GM13976 (cell line): ENCODE data around the gene PLOD3.

Experiments used
- DNase-seq: peaks from one replicate; pipeline ENCODE4 v3.0.0; 2012; ENCODE audit warnings: low spot score
- CTCF ChIP-seq: IDR thresholded peaks from 2 replicates; pipeline ENCODE4 v1.5.1; 2012; ENCODE audit warnings: borderline replicate concordance, mild to moderate bottlenecking; ENCODE audit not compliant: insufficient read depth; ENCODE audit errors: extremely low read depth, missing control alignments, control extremely low read depth
- in situ Hi-C: fragments of 300-500 bp; cut with MboI; formaldehyde crosslinking; loops from one replicate; pipeline ENCODE4 v1.12.0; 2022; ENCODE audit warnings: low sequenced_read_pairs, mixed read lengths, inconsistent platforms; ENCODE audit not compliant: unreplicated experiment

PLOD3 gene

GRCh38 chr7:101195884-101196283, 21.5 kb downstream of the PLOD3 start:
- in situ Hi-C loops = loop anchor here (10.0 kb wide), 1 partner anchor 51 kb away; no protein-coding TSS in a partner anchor
- no peak for TF ChIP-seq CTCF
- DNase-seq = no peak

GRCh38 chr7:101189109-101189508, 28.3 kb downstream of the PLOD3 start:
- no peak for DNase-seq
- in situ Hi-C loops = no loop called here
- TF ChIP-seq CTCF = no peak

- DNase-seq = no peak
- TF ChIP-seq CTCF = no peak
- in situ Hi-C loops = no loop called here
Measured at GRCh38 chr7:101186844-101187428, 30.4 kb downstream of the PLOD3 start.

- no peak for DNase-seq
- TF ChIP-seq CTCF = no peak
- in situ Hi-C loops = no loop called here
Measured at GRCh38 chr7:101186194-101186593, 31.2 kb downstream of the PLOD3 start.

GRCh38 chr7:101185258-101185839, 32.0 kb downstream of the PLOD3 start:
- in situ Hi-C loops = no loop called here
- TF ChIP-seq CTCF = no peak
- no peak for DNase-seq

GRCh38 chr7:101180130-101180755, 37.1 kb downstream of the PLOD3 start, which contains the start of gene NAT16:
Gene NAT16 (minus strand): TSS chr7:101180293. CDS start chr7:101174807, 5,486 bp downstream.
- TF ChIP-seq CTCF = no peak
- in situ Hi-C loops = no loop called here
- DNase-seq = no peak
